ENCODE results near the gene NDUFA3.
"Not testable (repeated sequence)": the region's sequence is repeated elsewhere in the genome, so short reads cannot be mapped to it uniquely, and the experiment has no call there.

NDUFA3 gene

DNA sequence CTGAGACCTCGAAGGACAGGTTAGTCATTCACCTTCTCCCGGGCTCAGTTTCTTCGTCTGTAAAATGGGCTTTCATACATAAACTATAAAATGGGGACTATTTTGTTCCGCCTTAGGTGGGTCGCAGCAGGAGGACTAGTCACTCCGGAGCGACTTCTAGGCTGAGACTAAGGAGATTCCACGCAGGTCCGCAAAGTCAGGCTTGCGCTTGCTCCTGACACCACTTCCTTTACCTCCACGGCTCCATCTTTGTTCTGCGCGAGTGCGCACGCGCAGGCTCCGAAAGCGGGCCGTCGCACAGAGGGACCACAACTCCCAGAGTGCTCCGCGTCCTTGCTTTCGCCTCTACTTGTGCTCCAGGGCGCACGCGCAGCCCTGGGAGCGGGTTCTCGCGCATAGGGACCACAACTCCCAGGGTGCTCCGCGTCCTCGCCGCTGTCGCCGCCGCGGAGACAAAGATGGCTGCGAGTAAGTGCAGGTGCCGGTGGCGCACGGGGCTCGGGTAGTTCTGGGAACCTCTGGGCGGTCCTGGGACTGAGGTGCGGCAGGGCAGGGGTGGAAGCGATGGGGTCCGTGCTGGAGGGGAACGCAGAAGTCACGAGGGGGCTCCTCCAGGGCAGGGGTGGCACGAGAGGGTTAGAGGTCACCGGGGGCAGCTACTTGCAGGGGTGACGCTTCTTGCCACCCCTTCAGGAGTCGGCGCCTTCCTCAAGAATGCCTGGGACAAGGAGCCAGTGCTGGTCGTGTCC lies at the start of gene NDUFA3:
TSS of gene NDUFA3 (plus strand) at position 435 of the 749 bp plus-strand sequence. CDS start at position 459, 24 bp downstream.
- DNase-seq (ENCODE audit: low read depth in 2 of 3, low spot score in 2 of 3): peak; percentile 69 to 96 (median 96)

DNA sequence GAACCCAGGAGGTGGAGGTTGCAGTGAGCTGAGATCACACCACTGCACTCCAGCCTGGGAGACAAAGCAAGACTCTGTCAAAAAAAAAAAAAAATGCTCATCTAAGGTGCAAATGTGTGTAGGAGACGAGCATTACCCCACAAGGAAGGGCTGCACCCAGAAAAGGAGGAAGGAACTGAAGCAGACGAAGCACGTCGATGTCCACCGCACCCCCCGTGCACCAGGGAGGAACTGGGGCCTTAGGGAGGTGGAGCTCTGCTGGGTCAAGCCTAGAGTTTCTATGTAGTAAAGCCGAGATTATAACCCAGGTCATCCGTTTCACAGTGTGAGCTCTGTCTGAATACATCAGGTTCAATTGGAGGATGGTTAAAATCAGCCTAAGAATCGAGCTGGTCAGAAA lies 40.0 kb upstream of the NDUFA3 start:
- DNase-seq (ENCODE audit: low read depth in 2 of 3, low spot score in 2 of 3): no peak

DNA sequence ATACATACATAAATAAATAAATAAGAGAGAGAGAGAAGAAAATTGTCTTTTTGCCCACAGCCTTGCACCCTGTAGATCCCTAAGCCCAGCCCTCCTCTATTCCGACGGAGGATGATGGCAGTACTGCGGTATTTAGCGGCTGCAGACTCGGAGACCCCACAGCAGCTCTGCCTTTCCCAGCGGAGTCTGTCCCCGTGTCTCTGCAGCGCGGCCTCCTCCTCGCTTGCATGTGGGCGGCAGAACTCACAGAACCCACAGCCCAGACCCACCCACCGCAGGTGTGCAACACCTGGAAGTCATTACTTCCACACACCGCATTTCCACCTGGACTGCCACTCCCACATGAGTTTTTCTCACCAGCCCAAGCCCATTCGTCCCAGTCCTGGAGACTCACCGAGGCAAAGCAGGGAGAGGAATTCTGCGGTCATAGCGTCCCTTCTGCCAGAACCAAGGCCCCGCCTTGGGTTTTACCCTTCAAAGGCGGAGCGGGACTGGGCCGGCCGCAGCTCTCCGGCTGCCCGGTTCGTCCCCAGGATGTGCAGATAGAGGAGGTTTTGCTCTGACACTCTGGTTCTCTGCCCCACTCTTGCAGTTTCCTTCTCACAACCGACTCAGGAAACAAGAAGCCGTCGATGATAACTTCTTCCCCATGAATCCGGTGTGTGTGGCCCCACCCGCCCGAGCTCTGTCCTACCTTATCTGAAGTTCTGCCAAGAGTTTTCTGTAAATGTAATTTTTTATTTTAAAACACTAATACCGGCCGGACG lies 39.1 kb upstream of the NDUFA3 start, which contains the start of gene VSTM1:
TSS of gene VSTM1 (minus strand) at position 548 of the 767 bp plus-strand sequence. CDS start at position 428, 120 bp downstream.
- DNase-seq (ENCODE audit: low read depth in 2 of 3, low spot score in 2 of 3): no peak

DNA sequence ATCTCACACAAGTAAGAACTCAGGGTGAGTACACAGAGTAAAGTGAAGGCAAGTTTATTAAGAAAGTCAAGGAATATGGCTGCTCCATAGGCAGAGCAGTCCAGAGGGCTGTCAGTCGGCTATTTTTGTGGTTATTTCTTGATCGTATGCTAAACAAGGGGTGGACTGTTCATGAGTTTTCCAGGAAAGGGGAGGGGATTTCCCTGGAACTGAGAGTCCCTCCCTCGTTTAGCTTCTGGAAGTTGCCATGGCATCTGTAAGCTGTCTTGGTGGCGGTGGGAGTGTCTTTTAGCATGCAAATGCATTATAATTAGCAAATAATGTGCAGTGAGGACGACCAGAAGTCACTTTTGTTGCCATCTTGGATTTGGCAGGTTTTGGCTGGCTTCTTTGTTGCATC lies 33.2 kb upstream of the NDUFA3 start:
- DNase-seq (ENCODE audit: low read depth in 2 of 3, low spot score in 2 of 3): no peak

DNA sequence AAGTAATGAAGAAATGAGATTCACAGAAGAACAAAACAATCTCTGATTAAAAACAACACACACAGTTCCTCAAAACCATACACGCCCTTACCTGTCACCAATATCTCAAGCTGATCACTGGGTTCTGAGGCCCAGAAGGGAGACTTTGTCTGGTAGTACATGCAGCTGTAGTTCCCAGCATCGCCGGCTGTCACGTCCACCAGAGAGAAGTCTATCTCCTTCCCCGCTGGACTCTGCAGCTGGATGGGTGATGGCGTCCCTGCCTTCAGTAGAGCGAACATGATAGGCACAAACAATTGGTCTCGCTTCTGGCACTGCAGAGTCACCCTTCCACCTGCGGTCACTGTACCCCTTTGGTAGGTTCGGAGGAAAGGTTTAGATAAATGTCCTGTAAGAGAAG lies 28.8 kb upstream of the NDUFA3 start:
- DNase-seq (ENCODE audit: low read depth in 2 of 3, low spot score in 2 of 3): no peak

DNA sequence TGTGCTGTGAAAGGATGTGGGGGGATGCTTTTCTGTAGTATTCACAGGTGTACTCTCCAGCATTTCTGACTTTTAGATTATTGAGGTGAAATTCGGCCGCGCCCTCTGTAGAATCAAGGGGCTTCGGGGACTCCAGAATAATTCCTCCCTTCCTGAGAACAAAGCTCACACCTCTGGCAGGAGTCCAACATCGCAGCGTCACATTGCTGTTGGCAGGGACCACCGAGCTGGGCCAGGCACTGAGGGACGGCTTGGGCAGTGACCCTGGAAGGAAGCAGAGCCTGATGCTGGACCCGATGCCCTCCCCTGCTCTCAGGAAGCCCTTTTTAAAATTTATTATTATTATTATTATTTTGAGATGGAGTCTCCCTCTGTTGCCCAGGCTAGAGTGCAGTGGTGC lies 27.8 kb upstream of the NDUFA3 start:
- DNase-seq (ENCODE audit: low read depth in 2 of 3, low spot score in 2 of 3): no peak

DNA sequence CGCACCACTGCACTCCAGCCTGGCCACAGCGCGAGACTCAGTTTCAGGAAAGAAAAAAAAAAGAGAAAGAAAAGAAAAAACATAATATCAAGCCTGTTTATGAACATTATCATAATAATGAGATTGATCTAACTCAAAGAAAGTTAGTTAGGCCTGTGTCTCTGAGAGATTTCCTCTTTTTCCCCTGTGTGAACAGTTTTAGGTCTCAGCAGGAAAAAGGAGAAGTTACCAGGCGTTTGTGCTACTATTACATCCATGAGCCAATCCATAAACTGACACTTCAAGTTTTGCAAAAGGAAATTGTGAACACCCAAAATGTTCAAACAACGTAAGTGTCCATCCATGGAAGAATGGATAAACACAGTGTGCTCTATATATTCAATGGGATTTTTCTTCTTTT lies 25.3 kb upstream of the NDUFA3 start:
- DNase-seq (ENCODE audit: low read depth in 2 of 3, low spot score in 2 of 3): no peak

DNA sequence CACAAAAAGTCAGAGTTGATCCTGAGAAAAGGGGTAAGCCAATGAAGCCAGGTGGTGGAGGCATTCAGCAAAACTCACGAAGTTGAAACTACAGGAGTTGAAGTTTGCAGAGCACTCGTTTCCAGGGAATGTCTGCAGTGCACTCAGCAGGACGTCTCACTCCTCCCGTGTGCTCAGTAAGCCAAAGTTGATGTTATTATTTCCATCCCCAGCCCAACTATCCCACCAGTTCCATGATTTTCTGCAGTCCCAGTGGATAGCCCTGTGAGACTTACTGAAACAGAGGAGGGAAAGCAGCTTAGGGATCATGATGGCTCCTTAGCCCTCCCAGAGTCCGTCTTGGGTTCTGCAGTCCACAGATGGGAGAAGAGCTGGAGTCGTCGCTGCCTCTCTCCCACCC lies 21.6 kb upstream of the NDUFA3 start, which contains the start of gene TARM1:
TSS of gene TARM1 (minus strand) at position 334 of the 400 bp plus-strand sequence. CDS start at position 309, 25 bp downstream.
- DNase-seq (ENCODE audit: low read depth in 2 of 3, low spot score in 2 of 3): no peak

DNA sequence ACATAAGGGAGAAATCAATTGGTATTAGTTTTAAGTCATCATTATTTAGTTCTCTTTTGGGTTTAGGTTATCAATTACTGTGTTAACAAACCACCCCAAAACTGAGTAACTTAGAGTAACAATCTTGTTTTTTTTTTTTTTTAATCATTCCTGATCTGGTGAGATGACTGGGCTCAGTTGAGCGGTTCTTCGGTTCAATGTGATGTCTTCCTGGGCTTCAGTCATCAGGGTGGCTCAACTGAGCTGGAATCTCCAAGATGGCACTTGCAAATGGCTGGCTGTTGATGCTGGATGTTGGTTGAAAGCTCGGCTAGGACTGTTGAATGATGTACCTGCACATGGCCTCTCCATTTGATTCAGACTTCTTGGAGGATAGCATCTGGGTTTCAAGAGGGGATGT lies 18.2 kb upstream of the NDUFA3 start:
- no peak for DNase-seq (ENCODE audit: low read depth in 2 of 3, low spot score in 2 of 3)

DNA sequence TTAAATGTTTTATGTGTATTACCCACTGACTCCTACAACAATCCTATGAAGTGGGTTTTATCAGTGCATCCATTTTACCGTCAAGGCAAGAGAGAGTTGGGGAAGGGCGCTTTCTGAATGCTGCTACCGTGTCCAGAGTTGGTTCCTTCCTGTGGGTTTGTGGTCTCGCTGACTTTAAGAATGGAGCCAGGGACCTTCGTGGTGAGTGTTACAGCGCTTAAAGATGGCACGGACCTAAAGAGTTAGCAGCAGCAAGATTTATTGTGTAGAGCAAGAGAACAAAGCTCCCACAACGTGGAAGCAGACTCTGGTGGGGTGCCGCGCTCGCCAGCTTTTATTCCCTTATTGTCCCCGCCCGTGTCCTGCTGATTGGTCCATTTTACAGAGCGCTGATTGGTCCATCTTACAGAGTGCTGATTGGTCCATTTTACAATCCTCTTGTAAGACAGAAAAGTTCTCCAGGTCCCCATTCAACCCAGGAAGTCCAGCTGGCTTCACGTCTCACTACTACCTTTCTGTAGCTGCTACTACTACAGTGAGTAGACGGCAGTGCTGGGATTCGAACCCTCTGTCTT lies 8.1 kb upstream of the NDUFA3 start:
- DNase-seq (ENCODE audit: low read depth in 2 of 3, low spot score in 2 of 3): no peak

DNA sequence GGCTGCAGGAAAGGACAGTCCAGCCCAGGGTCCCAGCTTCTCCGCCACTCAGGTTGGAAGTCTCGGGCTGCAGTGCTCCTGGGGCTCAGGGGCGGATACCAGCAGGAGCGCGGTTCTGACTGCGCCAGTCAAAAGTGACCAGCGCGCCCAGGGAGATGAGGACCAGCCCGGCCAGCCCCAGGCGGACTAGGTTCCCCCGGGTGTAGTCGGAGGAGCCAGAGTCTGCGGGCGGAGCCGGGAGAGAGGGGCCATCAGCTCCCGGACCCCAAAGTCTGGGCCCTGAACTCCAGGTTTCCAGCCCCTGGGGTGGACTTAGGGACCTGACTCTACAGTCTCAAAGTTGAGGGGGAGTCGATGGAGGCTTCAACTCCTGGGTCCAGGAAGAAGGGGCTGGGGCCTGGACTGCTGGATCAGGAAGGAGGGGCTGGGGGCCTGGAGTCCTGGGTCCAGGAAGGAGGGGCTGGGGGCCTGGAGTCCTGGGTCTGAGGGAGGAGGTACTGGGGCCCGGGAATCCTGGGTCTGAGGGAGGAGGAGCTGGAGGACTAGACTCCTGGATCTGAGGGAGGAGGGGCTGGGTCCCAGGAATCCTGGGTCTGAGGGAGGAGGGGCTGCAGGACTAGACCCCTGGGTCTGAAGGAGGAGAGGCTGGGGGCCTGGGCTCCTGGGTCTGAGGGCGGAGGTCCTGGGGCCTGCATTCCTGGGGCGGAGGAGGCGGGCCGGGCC lies 7.4 kb upstream of the NDUFA3 start:
- DNase-seq (ENCODE audit: low read depth in 2 of 3, low spot score in 2 of 3): no peak

DNA sequence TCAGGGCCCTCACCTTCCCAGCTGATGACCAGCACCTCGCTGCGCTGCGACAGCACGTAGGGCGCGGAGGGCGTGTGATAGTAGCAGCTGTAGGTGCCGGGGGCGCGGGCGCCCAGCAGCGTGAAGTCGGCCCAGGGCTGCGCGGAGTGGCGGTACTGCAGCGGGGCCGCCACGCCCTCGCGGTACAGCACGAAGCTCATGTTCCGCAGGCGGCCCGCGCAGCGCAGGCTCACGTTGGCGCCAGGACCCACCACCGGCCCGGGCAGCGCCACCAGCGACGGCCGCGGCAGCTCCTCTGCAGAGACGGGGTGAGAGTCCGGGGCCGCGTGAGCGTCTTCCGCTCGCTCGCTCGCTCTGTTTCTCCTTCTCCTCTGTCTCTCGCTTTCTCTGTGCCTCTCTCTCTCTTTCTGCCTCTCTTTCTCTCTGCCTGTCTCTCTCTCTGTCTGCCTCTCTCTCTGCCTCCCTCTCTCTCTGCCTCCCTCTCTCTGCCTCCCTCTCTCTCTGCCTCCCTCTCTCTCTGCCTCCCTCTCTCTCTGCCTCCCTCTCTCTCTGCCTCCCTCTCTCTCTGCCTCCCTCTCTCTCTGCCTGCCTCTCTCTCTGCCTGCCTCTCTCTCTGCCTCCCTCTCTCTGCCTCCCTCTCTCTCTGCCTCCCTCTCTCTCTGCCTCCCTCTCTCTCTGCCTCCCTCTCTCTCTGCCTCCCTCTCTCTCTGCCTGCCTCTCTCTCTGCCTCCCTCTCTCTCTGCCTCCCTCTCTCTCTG lies 6.6 kb upstream of the NDUFA3 start:
- DNase-seq (ENCODE audit: low read depth in 2 of 3, low spot score in 2 of 3): peak in 1 of 3 experiments; percentile 24

DNA sequence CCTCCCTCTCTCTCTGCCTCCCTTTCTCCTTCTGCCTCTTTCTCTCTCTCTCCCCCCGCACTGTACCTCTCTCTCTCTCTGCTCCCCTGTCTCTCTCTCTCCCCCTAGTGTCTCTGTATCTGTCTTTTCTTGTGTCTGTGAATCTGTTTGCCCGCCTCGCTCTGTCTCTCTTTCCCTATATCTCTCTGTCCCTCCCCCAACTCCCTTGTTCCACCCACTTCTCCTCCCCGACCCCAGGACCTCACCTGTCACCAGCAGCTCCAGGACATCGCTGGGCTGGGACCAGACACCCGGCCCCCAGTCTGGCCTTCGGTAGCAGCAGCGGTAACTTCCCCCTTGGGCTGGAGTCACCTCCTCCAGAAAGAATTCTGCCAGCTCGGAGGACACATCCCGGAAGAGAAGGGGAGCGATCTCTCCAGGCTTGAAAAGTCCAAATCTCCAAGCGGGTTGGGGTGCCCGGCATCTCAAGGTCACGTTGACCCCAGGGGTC lies 6.0 kb upstream of the NDUFA3 start:
- DNase-seq (ENCODE audit: low read depth in 2 of 3, low spot score in 2 of 3): no peak

DNA sequence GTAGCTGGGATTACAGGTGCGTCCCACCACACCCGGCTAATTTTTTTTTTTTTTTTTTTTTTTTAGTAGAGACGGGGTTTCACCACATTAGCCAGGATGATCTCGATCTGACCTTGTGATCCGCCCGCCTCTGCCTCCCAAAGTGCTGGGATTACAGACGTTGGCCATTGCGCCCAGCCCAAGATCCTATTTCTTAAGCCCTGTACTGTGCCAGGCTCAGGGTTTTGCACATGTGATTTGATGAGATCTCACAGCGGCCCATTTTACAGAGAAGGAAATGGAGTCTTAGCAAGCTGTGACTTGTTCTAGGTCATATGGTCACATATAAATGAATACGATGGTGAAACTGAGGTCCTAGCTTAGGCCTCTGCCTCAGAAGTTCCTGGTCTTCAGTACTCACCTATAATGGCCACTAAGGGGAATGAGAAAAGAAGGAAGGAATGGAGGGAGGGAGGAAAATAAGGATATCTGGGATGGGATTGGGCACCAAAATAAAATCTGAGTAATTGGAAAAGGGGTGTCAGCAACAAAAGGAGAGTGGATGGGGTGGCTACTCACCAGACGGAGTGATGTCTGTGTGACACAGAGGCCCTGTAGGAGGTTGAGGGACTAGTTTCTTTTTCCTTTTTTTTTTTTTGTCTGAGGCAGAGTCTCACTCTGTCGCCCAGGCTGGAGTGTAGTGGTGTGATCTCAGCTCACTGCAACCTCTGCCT lies 3.3 kb upstream of the NDUFA3 start:
- no peak for DNase-seq (ENCODE audit: low read depth in 2 of 3, low spot score in 2 of 3)

DNA sequence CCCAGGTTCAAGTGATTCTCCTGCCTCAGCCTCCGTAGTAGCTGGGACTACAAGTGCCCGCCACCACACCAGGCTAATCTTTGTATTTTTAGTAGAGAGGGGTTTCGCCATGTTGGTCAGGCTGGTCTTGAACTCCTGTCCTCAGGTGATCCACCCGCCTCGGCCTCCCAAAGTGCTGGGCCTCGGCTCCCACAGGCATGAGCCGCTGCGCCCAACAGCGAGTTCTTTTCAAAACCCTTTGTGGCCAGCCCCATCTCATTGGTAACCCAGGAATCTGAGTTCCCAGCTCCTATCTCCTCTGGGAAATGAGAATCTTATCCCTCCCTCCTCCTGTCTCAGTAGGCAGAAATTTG lies 2.8 kb upstream of the NDUFA3 start:
- DNase-seq (ENCODE audit: low read depth in 2 of 3, low spot score in 2 of 3): not testable (repeated sequence)

DNA sequence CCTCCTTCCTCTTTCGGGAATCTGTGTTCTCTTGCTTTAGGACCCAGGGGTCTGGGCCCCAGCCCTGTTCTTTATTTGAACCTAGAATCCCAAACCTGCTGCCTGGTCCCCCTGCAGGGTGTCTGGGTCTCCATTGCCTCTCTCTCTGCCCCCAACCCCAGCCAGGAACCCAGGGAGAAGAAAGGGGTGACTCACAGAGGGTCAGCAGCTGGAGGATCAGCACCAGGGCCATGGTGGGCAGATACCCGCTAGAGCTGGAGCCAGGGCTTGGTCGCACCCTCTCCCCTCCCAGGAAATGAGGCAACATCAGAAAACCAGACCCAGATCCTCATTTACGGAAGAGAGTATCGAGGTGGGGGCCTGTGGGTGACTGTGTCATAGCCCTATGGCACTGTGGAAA lies 2.1 kb upstream of the NDUFA3 start, which contains the start of gene OSCAR:
TSS of gene OSCAR (minus strand) at position 243 of the 400 bp plus-strand sequence. CDS start at position 232, 11 bp downstream.
- DNase-seq (ENCODE audit: low read depth in 2 of 3, low spot score in 2 of 3): no peak

DNA sequence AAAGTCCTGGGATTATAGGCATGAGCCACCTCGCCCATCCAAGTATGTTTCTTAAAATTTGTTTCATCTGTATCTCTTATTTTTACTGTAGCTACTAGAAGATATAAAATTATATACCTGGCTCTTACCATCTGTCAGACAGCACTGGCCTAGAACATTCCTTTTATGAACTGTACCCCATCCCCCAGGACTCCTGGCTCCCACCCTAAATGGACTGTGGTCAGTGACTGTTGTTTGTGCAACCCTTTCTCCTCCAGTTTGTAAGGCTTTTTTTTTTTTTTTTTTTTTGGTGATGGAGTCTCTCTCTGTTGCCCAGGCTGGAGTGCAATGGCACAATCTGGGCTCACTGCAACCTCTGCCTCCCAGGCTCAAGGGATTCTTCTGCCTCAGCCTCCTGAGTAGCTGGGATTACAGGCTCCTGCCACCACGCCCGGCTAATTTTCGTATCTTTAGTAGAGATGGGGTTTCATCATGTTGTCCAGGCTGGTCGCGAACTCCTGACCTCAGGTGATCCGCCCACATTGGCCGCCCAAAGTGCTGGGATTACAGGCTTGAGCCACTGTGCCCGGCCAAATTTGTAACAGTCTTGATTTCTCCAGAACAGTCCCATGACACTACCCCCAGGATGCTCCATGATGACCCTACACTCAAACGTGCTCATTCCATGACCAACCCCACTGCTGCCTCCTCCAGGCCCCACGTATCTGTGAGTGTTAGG lies 2.5 kb downstream of the NDUFA3 start:
- no peak for DNase-seq (ENCODE audit: low read depth in 2 of 3, low spot score in 2 of 3)

DNA sequence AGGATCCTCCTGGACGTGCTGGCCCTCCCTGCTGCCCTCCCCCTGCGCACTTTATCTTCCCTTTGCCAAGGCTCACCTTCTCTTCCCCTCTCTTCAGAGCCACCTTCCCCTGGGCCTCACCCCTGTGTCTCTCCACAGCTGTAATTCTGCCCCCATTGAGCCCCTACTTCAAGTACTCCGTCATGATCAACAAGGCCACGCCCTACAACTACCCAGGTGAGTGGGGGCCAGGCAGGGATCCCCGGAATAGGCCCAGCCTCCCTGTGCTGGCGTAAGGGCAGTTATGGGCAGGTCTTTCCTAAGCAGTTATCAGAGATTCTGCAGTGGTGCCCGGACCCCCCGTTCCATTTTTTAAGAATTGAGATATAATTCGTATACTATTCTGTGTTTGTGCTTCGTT lies 3.1 kb downstream of the NDUFA3 start:
- no peak for DNase-seq (ENCODE audit: low read depth in 2 of 3, low spot score in 2 of 3)

DNA sequence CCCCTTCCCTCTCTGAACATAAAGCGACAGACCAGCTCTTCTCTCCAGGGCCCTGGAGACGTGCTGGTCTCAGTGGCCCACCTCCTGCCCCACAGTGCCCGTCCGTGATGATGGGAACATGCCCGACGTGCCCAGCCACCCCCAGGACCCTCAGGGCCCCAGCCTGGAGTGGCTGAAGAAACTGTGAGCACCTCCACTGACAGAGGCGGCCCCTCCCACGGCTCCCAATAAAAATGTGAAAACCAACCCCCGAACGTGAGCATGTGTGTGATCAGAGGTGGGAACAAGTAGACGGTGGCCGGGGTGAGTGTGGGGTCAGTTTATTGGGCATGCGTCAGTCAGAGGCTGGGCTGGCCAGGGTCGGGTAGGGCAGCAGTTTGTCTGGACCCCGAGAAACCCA lies 4.1 kb downstream of the NDUFA3 start:
- no peak for DNase-seq (ENCODE audit: low read depth in 2 of 3, low spot score in 2 of 3)
